Measurements from ENCODE around the gene ITIH6.
"Not testable (repeated sequence)": the region's sequence is repeated elsewhere in the genome, so short reads cannot be mapped to it uniquely, and the experiment has no call there.

ITIH6 gene

DNA sequence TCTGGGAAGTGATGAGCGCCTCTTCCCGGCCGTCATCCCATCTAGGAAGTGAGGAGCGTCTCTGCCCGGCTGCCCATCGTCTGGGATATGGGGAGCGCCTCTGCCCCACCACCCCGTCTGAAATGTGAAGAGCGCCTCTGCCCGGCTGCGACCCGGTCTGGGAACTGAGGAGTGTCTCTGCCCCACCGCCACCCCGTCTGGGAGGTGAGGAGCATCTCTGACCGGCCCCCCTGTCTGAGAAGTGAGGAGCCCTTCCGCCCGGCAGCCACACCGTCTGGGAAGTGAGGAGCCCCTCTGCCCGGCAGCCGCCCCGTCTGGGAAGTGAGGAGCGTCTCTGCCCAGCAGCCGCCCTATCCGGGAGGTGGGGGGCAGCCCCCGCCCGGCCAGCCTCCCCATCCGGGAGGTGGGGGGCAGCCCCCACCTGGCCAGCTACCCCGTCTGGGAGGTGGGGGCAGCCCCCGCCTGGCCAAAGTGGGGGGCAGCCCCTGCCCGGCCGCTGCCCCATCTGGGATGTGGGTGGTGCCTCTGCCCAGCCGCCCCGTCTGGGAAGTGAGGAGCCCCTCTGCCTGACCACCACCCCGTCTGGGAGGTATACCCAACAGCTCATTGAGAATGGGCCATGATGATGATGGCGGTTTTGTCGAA lies 61.6 kb downstream of the ITIH6 start:
- not testable (repeated sequence) for H3K36me3 ChIP-seq (ENCODE audit: control insufficient read depth, insufficient read depth, low read length); H3K4me3 ChIP-seq (ENCODE audit: insufficient read depth, low read depth, low read length, poor library complexity, severe bottlenecking); H3K9me3 ChIP-seq (ENCODE audit: control insufficient read depth, low read length); H3K27me3 ChIP-seq (replicated peaks; ENCODE audit: control insufficient read depth, insufficient read depth, low read length, poor library complexity, severe bottlenecking); H3K4me1 ChIP-seq (ENCODE audit: control insufficient read depth, insufficient read depth, low read length, poor library complexity, severe bottlenecking); H3K27ac ChIP-seq (ENCODE audit: insufficient read depth, low read length, poor library complexity, severe bottlenecking); DNase-seq

DNA sequence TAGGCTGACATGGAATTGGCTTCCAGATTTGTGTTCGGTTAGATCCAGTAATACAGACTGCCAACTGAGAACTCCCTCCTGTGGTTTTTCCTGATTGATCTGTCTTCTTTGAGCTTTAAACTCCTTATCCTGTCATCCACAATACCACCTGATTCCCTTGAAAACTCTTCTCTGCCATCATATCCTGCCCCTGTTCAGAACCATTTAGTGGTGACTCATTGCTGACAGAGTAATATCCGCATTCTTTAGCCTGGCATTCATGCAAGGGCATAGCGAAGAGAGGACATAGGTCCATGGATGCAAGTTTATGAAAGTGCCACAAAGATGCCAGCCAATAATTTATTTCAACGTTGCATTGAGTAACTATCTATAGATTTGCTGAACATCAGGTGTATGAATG lies 76.6 kb downstream of the ITIH6 start:
- Histone ChIP-seq H3K9me3 (ENCODE audit: control insufficient read depth, low read length) (no peaks in the 10 kb centered on the region), H3K4me1 (ENCODE audit: control insufficient read depth, insufficient read depth, low read length, poor library complexity, severe bottlenecking) (no peaks in the 10 kb centered on the region), H3K36me3 (ENCODE audit: control insufficient read depth, insufficient read depth, low read length) (no peaks in the 10 kb centered on the region), H3K4me3 (ENCODE audit: insufficient read depth, low read depth, low read length, poor library complexity, severe bottlenecking) (no peak overlapping the region), H3K27me3 (replicated peaks; ENCODE audit: control insufficient read depth, insufficient read depth, low read length, poor library complexity, severe bottlenecking) (no peaks in the 10 kb centered on the region), H3K27ac (ENCODE audit: insufficient read depth, low read length, poor library complexity, severe bottlenecking) (no peak overlapping the region)
- DNase-seq: no peak

DNA sequence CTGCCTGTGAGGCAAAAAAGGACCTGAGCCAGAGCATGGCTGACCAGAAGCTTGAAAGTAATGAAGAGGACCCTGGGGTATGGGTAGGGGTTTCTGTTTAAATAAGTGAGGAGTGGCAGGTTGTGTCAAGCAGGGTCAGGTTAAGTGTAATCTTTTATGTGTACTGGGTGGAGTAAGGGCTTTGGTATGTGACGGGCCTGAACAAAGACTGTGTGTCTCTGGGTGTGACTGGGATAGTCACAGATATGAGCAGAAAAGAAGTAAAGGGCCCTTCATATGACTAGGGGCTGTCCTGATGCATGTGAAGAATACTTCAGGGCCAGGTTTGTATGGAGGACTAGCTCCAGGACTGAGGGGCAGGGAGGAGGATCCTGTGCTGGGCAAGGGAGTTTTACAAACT lies 82.4 kb downstream of the ITIH6 start:
- Histone ChIP-seq H3K27ac (ENCODE audit: insufficient read depth, low read length, poor library complexity, severe bottlenecking) (no peak overlapping the region), H3K27me3 (replicated peaks; ENCODE audit: control insufficient read depth, insufficient read depth, low read length, poor library complexity, severe bottlenecking) (no peaks in the 10 kb centered on the region), H3K4me3 (ENCODE audit: insufficient read depth, low read depth, low read length, poor library complexity, severe bottlenecking) (no peak overlapping the region), H3K36me3 (ENCODE audit: control insufficient read depth, insufficient read depth, low read length) (no peaks in the 10 kb centered on the region), H3K4me1 (ENCODE audit: control insufficient read depth, insufficient read depth, low read length, poor library complexity, severe bottlenecking) (no peaks in the 10 kb centered on the region), H3K9me3 (ENCODE audit: control insufficient read depth, low read length) (no peaks in the 10 kb centered on the region)
- DNase-seq: no peak

DNA sequence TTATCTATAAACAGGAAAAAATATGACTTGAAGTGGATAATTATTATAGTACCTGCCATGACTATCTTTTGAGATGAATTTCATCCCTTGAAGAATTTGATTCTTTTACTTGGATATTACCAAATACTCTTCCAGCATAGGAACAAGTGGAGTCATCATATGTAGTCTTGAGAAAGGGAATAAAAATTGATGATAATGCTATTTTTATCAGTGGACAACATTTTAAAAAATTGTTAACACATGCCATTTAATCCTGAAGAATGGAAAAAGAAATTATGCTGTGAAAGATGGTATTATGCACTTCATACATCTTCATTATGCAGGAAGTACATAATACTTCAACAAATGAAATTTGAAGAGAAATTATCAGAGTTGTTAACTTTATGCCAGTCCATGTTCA lies 83.6 kb downstream of the ITIH6 start:
- H3K4me3 ChIP-seq (ENCODE audit: insufficient read depth, low read depth, low read length, poor library complexity, severe bottlenecking): no peak overlapping the region
- no peaks in the 10 kb centered on the region for H3K27me3 ChIP-seq (replicated peaks; ENCODE audit: control insufficient read depth, insufficient read depth, low read length, poor library complexity, severe bottlenecking)
- H3K9me3 ChIP-seq (ENCODE audit: control insufficient read depth, low read length): no peaks in the 10 kb centered on the region
- no peaks in the 10 kb centered on the region for H3K36me3 ChIP-seq (ENCODE audit: control insufficient read depth, insufficient read depth, low read length)
- no peak for DNase-seq
- no peaks in the 10 kb centered on the region for H3K4me1 ChIP-seq (ENCODE audit: control insufficient read depth, insufficient read depth, low read length, poor library complexity, severe bottlenecking)
- H3K27ac ChIP-seq (ENCODE audit: insufficient read depth, low read length, poor library complexity, severe bottlenecking): no peak overlapping the region

DNA sequence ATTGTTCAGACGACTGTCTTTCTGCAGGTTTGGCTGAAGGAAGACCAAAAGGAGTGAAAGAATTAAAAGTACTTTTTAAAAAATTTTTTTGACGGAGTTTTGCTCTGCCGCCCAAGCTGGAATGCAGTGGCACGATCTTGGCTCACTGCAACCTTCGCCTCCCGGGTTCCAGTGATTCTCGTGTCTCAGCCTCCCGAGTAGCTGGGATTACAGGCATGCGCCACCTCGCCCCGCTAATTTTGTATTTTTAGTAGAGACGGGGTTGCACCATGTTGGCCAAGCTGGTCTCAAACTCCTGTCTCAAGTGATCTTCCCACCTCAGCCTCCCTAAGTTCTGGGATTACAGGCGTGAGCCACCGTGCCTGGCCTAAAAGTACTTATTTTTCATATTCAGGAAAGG lies 86.3 kb downstream of the ITIH6 start:
- Histone ChIP-seq H3K4me1 (ENCODE audit: control insufficient read depth, insufficient read depth, low read length, poor library complexity, severe bottlenecking) (no peaks in the 10 kb centered on the region), H3K4me3 (ENCODE audit: insufficient read depth, low read depth, low read length, poor library complexity, severe bottlenecking) (no peak overlapping the region), H3K36me3 (ENCODE audit: control insufficient read depth, insufficient read depth, low read length) (no peaks in the 10 kb centered on the region), H3K9me3 (ENCODE audit: control insufficient read depth, low read length) (no peaks in the 10 kb centered on the region), H3K27me3 (replicated peaks; ENCODE audit: control insufficient read depth, insufficient read depth, low read length, poor library complexity, severe bottlenecking) (no peaks in the 10 kb centered on the region), H3K27ac (ENCODE audit: insufficient read depth, low read length, poor library complexity, severe bottlenecking) (no peak overlapping the region)
- DNase-seq: no peak

DNA sequence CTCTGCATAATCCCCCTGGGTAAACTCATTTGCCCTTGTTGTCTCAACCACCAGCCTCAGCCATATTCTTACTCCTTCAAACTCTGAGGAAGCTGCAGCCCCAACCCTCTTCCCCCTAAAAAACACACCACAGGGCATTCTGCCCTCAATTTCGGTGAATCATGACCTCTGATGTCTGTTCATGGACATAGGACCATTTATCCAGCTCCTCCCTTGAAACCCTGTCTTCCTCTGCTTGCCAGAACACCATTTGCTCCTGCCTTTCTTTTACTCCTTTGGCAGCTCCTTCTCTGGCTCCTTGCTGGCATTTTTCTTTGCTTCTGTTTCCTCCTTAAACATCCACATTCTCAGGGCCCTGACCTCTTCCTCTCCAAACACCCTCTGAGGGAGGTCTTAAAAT lies 87.1 kb downstream of the ITIH6 start:
- Histone ChIP-seq H3K27ac (ENCODE audit: insufficient read depth, low read length, poor library complexity, severe bottlenecking) (no peak overlapping the region), H3K9me3 (ENCODE audit: control insufficient read depth, low read length) (no peaks in the 10 kb centered on the region), H3K4me3 (ENCODE audit: insufficient read depth, low read depth, low read length, poor library complexity, severe bottlenecking) (no peak overlapping the region), H3K36me3 (ENCODE audit: control insufficient read depth, insufficient read depth, low read length) (no peaks in the 10 kb centered on the region), H3K4me1 (ENCODE audit: control insufficient read depth, insufficient read depth, low read length, poor library complexity, severe bottlenecking) (no peaks in the 10 kb centered on the region), H3K27me3 (replicated peaks; ENCODE audit: control insufficient read depth, insufficient read depth, low read length, poor library complexity, severe bottlenecking) (no peaks in the 10 kb centered on the region)
- no peak for DNase-seq

DNA sequence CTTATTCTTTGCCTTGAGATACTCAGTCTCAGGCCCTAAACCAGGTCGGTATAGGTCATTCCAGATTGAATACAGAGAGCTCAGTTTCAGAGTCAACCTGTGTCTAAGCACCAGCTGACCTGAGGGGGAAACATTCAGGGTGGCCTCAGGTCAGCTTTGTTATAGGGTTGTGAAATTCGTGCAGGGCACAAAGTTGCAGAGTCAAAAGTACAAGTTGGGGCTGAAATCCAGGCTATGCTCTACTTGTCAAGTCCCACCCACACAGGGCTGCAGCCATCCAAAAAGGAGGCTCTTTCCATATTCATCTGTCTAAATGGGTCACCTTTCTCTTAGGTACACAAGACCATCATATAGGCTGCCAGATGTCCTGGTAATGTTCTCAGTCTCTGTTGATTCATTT lies 89.7 kb downstream of the ITIH6 start:
- DNase-seq: no peak
- Histone ChIP-seq H3K4me3 (ENCODE audit: insufficient read depth, low read depth, low read length, poor library complexity, severe bottlenecking) (no peak overlapping the region), H3K27ac (ENCODE audit: insufficient read depth, low read length, poor library complexity, severe bottlenecking) (no peak overlapping the region), H3K4me1 (ENCODE audit: control insufficient read depth, insufficient read depth, low read length, poor library complexity, severe bottlenecking) (no peaks in the 10 kb centered on the region), H3K36me3 (ENCODE audit: control insufficient read depth, insufficient read depth, low read length) (no peaks in the 10 kb centered on the region), H3K27me3 (replicated peaks; ENCODE audit: control insufficient read depth, insufficient read depth, low read length, poor library complexity, severe bottlenecking) (no peaks in the 10 kb centered on the region), H3K9me3 (ENCODE audit: control insufficient read depth, low read length) (no peaks in the 10 kb centered on the region)

Measured in effector memory CD4-positive, alpha-beta T cell (primary cell).